ENCODE results near the gene FAM118B.

Gene FAM118B

DNA sequence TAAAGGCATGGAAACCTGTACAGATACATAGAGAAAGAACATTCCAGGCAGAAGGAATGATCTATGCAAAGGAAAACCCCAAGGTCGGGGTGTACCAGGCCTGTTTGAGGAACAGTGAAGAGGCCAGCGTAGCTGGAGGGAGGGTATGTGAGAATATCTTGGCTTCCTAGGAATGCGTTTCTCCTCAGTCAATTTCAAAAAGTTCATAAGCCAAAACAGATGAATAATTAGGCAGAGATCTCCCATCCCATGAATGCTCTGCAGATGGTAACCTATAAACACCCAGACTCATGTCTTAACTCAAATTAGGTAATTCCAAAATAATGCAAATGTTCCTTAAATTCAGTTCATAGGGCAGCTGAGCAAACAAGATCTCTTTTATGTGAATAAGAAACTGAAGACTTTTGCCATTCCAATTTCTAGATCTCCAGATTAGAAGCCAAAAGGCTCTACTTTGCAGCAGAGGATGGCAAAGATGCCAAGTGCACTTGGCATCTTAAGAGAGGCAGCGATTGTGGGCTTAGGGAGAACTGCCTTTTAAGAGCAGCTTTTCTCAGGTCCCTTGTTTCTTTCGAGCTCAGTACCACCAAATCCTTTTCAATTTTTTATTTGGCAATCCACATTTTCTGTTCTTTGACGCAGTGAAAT, 13.2 kb downstream of the FAM118B start:
- in situ Hi-C loops (cut with HindIII; ENCODE audit: low pct_ligation_motif_present, low sequenced_read_pairs): no loop called here
- TF ChIP-seq, protein P1, sequence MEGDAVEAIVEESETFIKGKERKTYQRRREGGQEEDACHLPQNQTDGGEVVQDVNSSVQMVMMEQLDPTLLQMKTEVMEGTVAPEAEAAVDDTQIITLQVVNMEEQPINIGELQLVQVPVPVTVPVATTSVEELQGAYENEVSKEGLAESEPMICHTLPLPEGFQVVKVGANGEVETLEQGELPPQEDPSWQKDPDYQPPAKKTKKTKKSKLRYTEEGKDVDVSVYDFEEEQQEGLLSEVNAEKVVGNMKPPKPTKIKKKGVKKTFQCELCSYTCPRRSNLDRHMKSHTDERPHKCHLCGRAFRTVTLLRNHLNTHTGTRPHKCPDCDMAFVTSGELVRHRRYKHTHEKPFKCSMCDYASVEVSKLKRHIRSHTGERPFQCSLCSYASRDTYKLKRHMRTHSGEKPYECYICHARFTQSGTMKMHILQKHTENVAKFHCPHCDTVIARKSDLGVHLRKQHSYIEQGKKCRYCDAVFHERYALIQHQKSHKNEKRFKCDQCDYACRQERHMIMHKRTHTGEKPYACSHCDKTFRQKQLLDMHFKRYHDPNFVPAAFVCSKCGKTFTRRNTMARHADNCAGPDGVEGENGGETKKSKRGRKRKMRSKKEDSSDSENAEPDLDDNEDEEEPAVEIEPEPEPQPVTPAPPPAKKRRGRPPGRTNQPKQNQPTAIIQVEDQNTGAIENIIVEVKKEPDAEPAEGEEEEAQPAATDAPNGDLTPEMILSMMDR (IDR thresholded peaks at IDR 0.05; ENCODE audit: low read depth, low read length, missing control alignments): no peak
- Histone ChIP-seq H3K27me3 (replicated peaks) (no peaks in the 10 kb centered on the region), H3K27ac (no peak overlapping the region), H3K36me3 (replicated peaks) (no peaks in the 10 kb centered on the region), H3K4me3 (ENCODE audit: low read depth, low read length) (no peak overlapping the region)
- DNase-seq: no peak

DNA sequence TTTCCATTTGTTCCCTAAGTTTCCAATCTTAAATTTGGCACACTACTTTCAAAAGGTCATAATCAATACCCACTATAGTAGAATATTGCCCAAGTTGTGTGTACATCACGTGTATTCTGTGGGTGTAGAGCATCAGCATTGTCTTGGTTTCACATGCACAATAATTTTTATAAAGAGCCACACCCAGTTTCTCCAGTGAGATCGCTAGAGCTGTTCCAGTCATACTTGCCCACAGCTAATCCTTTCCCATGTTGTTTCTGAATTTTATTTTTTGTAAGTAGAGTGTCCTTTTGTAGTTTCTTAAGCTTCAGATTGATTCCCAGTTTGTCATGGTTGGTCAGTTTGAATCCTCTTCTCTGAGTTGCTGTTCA, 13.7 kb downstream of the FAM118B start:
- H3K36me3 ChIP-seq (replicated peaks): no peaks in the 10 kb centered on the region
- H3K4me3 ChIP-seq (ENCODE audit: low read depth, low read length): no peak overlapping the region
- in situ Hi-C loops (cut with HindIII; ENCODE audit: low pct_ligation_motif_present, low sequenced_read_pairs): no loop called here
- H3K27me3 ChIP-seq (replicated peaks): no peaks in the 10 kb centered on the region
- TF ChIP-seq, protein P1 (IDR thresholded peaks at IDR 0.05; ENCODE audit: low read depth, low read length, missing control alignments): no peak
- DNase-seq: no peak
- H3K27ac ChIP-seq: no peak overlapping the region

DNA sequence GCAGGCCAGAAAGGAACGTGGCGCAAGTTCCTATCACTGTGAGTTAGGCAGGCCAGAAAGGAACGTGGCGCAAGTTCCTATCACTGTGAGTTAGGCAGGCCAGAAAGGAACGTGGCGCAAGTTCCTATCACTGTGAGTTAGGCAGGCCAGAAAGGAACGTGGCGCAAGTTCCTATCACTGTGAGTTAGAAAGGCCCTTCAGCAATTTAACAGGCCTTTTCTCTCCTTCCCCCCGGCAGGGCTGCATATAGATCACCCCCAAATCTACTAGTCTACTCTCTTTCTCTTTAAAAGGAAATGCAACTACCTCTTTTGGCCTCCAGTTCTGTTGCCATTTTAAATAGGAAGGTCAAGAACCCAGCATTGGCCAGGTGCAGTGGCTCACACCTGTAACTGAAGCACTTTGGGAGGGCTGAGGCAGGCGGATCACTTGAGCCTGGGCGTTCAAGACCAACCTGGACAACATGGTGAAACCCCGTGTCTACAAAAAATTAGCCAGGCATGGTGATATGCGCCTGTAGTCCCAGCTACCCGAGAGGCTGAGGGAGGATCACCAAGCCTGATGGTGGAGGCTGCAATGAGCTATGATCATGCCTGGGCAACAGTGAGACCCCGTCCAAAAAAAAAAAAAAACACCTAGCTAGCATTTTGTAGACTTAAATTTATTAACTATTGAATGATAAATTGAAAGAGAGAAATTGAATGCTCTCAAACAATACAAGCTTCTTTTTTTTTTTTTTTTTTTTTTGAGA, 14.9 kb downstream of the FAM118B start:
- no peak overlapping the region for H3K4me3 ChIP-seq (ENCODE audit: low read depth, low read length)
- DNase-seq: no peak
- H3K36me3 ChIP-seq (replicated peaks): no peaks in the 10 kb centered on the region

DNA sequence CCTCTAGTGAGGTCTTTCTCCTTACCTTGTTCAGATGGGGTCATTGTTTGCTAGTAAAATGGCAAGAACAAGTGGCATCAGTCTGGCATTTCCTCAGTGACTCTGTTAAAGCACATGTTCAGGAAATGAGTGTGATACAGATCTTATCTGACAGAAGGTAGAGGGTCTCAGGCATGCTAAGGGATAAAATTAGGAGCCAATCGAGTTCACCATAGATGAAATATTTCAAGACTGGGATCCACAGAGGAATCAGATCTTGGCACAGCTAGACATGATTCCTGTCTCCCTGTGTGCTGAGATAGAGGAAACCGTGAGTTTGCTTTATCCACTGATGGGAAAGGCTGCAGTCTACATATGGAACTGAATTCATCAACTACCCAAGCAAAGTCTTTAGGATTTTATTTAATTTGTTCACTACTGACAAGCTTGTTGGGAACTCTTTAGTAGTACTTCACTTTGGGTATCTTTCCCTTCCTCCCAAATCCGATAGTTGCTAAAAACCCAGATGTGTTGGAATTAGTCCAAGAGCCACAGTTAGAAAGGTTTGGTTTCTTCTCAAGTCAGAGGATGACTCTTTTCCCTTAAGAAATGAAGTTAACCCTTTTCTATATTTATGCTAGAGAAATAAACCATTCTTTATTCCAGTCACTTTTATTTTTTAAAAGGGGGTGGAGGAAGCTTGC, 18.4 kb downstream of the FAM118B start:
- TF ChIP-seq, protein P1 (IDR thresholded peaks at IDR 0.05; ENCODE audit: low read depth, low read length, missing control alignments): no peak
- in situ Hi-C loops (cut with HindIII; ENCODE audit: low pct_ligation_motif_present, low sequenced_read_pairs): no loop called here
- no peak for DNase-seq
- Histone ChIP-seq H3K36me3 (replicated peaks) (no peaks in the 10 kb centered on the region), H3K4me3 (ENCODE audit: low read depth, low read length) (no peak overlapping the region), H3K27ac (no peak overlapping the region), H3K27me3 (replicated peaks) (no peaks in the 10 kb centered on the region)

More for the DNA sequence above, 14.9 kb downstream of the FAM118B start:
- in situ Hi-C loops (cut with HindIII; ENCODE audit: low pct_ligation_motif_present, low sequenced_read_pairs): no loop called here
- TF ChIP-seq, protein P1 (IDR thresholded peaks at IDR 0.05; ENCODE audit: low read depth, low read length, missing control alignments): no peak
- Histone ChIP-seq H3K27me3 (replicated peaks) (no peaks in the 10 kb centered on the region), H3K27ac (no peak overlapping the region)

GRCh38 chr11:126231725-126232459, 20.3 kb downstream of the FAM118B start:
- in situ Hi-C loops (cut with HindIII; ENCODE audit: low pct_ligation_motif_present, low sequenced_read_pairs): no loop called here
- H3K36me3 ChIP-seq (replicated peaks): no peaks in the 10 kb centered on the region
- no peaks in the 10 kb centered on the region for H3K27me3 ChIP-seq (replicated peaks)
- H3K27ac ChIP-seq: no peak overlapping the region
- DNase-seq: no peak
- TF ChIP-seq, protein P1 (IDR thresholded peaks at IDR 0.05; ENCODE audit: low read depth, low read length, missing control alignments): no peak
- no peak overlapping the region for H3K4me3 ChIP-seq (ENCODE audit: low read depth, low read length)
